Pons (tissue), 1 donor: Measurements from ENCODE around the gene NUDT4.
"Not testable (repeated sequence)": the region's sequence is repeated elsewhere in the genome, so short reads cannot be mapped to it uniquely, and the experiment has no call there.

Experiments used
- DNase-seq: peaks from one replicate; pipeline ENCODE4 v3.0.0-alpha.2; 2016; ENCODE audit warnings: low spot score

NUDT4 gene

GRCh38 chr12:93429448-93429847 is 51.7 kb downstream of the NUDT4 start:
- DNase-seq, result no peak

- DNase-seq, result no peak
These were observed 52.1 kb downstream of the NUDT4 start for GRCh38 chr12:93429852-93430251.

DNA sequence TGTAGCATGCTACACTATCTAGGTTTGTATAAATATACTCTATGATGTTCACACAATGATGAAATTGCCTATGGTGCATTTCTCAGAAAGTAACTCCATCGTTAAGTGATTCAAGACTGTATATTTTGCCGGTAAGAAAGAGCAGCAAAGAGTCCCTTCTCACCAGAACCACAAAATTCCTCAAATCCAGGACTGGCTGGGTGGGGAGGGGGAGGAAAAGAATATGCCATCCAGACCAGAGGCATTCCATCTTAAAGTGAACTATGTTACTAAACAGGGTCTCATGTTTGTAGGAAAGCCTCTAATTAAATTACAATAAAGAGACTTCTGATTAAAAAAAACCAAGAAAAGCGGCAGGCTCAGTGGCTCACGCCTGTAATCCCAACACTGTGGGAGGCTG is 52.6 kb downstream of the NUDT4 start:
- DNase-seq, result no peak

DNA sequence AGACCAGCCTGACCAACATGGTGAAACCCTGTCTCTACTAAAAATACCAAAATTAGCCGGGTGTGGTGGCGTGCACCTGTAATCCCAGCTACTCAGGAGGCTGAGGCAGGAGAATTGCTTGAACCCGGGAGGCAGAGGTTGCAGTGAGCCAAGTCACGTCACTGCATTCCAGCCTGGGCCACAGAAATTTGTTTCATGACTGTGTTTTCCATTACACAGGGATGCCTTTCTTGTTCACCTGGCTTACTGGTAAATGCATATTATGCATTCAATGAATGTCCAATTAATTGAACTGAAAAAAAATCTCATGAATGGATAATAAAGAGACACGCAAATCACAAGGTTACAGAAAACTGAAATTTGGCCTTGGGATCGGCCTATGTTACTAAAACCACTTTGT is 54.3 kb downstream of the NUDT4 start:
- DNase-seq, result not testable (repeated sequence)

- no peak for DNase-seq
These were observed 56.6 kb downstream of the NUDT4 start for GRCh38 chr12:93434256-93434865.

DNA sequence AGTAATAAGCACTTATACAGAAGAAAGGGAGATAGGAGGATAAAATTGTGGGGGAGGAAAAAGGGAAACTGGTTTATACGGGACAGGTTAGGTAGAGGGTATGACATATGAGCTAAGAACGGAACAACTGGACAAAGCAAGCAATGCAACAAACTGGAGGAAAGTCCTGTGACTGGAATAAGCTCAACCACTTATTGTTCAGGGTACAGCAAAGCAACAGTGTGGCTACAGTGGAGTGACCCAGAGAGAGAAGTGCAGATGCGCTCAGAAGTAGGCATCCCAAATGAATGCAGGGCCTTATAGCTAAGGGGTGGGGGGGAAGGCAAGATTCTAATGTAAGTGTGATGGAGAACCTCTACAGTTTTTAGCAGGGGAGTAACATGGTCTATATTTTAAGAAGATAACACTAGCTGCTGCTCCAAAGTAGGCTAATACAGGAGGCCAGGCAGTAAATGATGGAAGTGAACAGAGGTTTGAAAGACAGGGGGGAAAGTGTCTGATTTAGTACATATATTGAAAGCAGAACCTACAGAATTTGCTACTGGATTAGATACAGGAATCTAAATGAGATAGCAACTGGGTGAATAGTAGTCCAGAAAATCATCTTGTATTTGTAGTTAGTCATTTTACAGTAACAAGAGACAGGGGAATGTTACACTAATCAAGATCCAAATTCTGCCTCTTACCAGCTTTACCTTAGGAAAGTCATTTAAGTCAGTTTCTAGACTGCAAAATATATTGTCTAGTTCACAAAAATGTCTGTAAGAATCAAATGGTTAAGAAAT is 60.7 kb downstream of the NUDT4 start:
- DNase-seq, result peak; percentile 70

DNA sequence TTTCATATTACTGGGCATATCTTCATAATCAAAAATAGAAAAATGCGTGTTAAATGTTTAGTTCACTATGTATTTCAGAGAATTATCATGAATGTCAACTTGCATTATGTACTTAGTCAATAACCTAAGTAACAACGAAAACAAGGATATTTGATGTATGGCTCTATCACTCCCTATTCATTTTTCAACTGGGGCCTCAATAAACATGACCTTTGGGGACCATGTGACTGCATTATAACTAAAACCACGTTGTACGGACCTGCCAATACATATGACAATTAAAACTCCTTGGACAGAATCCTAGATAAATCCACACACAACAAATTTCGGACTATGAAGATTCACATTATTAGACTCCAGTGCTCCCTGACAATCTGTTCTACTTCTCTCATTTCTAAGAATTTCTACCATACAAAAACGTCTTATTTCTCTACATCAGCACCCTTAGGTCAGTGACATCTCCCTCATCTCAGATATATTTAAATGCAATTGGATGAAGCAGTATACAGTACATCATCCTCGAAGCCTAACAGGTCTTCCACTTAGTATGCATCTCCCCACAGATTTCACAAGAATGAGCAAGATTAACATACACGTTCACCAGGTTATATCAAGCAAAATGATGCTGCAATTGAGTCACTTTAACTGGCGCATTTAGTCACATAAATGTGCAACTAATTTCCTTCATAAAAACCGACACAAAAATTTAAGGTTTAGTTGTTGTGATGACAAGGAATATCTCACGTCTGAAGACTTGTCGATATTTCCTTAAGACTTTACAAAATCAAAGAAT is 62.5 kb downstream of the NUDT4 start:
- DNase-seq, result no peak

DNA sequence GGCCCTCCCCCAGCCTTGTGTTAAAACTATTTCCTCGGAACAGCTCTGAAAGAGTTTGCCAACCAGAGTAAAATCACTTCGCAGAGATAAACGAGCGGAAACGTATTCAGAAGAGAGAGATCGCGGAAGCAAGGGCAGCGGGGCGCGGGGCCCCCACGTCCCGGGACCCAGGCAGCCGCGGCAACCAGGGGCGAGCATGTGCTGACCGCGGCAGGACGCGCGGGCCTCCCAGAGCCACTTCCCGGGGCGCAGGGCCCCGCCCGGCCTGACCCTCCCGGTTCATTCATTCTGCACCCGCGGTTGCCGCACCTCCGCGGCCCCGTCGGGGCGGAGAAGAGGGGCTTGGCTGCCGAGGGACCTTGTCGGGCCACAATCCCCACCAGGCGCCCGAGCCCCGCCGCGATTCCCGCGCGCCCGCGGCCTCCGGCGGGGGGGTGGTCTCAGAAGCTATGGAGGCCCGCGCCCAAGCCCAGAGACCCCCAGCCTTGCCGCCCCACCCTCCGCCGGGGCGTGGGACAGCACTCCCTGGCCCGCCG is 63.4 kb downstream of the NUDT4 start:
- no peak for DNase-seq

- DNase-seq, result peak; percentile 95
These were observed 64.1 kb downstream of the NUDT4 start, which contains the start of gene UBE2N for GRCh38 chr12:93441617-93442410. Gene UBE2N (minus strand): TSS chr12:93441947. CDS start chr12:93441884, 63 bp downstream.

GRCh38 chr12:93442411-93443340 is 65.0 kb downstream of the NUDT4 start:
- peak; percentile 18 for DNase-seq

- no peak for DNase-seq
These were observed 65.9 kb downstream of the NUDT4 start for GRCh38 chr12:93443576-93443975.

GRCh38 chr12:93447555-93448290 is 70.0 kb downstream of the NUDT4 start:
- DNase-seq, result no peak

GRCh38 chr12:93448796-93449195 is 71.1 kb downstream of the NUDT4 start:
- no peak for DNase-seq

DNA sequence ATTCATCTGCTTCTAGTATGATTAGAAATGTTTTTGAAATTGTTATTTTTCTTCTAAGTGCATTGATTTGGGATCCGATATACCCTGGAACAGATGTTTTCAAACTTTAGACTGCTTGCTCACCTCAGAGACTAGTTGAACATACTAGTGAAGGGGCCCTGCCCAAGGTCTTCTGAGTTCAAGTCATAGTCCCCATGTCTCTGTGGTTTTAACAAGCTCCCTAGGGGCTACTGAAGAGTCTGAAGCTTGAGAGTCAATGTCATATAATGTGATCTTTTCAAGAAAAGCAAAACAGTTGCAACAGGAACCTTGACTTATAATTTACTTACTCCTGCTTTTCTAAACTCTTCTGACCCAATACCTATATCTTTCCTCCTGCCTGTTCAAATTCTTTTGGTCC is 71.6 kb downstream of the NUDT4 start:
- DNase-seq, result no peak

- no peak for DNase-seq
These were observed 73.9 kb downstream of the NUDT4 start for GRCh38 chr12:93451423-93452158.

- DNase-seq, result no peak
These were observed 75.9 kb downstream of the NUDT4 start for GRCh38 chr12:93453633-93454032.

DNA sequence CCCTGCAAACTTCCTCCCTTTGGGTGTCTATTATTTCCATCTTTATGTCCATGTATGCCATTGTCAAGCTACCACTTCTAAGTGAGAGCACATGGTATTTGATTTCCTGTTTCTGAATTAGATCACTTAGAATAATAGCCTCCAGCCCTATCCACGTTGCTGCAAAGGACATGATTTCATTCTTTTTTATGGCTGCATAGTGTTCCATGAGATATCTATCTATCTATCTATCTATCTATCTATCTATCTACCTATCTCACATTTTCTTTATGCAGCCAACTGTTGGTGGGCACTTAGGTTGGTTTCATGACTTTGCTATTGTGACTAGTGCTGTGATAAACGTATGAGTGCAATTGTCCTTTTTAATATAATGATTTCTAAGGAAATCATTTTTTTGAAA is 78.4 kb downstream of the NUDT4 start:
- no peak for DNase-seq
